ENCODE measurements around the gene LRP8. TPM values are rescaled to one million over a fixed set of nuclear protein-coding genes. Genes with fewer than 3 reads are reported as not detected.

Gene LRP8
- total and polyA plus RNA-seq, 2 experiments from 2014 or later, result 27.8 to 71.1 TPM

DNA sequence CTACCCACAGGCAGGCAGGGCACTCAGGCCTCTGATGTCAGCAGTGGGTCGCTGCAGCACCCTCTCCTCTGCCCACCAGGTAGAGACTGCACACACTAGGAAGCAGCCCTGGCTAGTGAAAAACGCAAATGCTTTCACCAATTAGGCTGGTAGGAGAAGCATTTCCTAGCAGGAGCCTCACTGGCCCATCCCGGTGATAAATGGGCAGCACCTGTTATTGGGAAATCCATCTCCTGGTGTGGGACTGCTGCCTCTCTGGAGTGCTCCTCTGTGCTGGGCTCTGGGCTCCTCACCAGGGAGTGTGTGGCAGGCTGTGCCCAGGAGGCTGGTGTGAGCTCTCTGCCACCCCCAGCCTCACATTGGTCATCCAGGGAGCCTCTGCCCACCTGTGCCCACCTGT, 28.6 kb downstream of the LRP8 start (continued):
- TF ChIP-seq, protein P1, sequence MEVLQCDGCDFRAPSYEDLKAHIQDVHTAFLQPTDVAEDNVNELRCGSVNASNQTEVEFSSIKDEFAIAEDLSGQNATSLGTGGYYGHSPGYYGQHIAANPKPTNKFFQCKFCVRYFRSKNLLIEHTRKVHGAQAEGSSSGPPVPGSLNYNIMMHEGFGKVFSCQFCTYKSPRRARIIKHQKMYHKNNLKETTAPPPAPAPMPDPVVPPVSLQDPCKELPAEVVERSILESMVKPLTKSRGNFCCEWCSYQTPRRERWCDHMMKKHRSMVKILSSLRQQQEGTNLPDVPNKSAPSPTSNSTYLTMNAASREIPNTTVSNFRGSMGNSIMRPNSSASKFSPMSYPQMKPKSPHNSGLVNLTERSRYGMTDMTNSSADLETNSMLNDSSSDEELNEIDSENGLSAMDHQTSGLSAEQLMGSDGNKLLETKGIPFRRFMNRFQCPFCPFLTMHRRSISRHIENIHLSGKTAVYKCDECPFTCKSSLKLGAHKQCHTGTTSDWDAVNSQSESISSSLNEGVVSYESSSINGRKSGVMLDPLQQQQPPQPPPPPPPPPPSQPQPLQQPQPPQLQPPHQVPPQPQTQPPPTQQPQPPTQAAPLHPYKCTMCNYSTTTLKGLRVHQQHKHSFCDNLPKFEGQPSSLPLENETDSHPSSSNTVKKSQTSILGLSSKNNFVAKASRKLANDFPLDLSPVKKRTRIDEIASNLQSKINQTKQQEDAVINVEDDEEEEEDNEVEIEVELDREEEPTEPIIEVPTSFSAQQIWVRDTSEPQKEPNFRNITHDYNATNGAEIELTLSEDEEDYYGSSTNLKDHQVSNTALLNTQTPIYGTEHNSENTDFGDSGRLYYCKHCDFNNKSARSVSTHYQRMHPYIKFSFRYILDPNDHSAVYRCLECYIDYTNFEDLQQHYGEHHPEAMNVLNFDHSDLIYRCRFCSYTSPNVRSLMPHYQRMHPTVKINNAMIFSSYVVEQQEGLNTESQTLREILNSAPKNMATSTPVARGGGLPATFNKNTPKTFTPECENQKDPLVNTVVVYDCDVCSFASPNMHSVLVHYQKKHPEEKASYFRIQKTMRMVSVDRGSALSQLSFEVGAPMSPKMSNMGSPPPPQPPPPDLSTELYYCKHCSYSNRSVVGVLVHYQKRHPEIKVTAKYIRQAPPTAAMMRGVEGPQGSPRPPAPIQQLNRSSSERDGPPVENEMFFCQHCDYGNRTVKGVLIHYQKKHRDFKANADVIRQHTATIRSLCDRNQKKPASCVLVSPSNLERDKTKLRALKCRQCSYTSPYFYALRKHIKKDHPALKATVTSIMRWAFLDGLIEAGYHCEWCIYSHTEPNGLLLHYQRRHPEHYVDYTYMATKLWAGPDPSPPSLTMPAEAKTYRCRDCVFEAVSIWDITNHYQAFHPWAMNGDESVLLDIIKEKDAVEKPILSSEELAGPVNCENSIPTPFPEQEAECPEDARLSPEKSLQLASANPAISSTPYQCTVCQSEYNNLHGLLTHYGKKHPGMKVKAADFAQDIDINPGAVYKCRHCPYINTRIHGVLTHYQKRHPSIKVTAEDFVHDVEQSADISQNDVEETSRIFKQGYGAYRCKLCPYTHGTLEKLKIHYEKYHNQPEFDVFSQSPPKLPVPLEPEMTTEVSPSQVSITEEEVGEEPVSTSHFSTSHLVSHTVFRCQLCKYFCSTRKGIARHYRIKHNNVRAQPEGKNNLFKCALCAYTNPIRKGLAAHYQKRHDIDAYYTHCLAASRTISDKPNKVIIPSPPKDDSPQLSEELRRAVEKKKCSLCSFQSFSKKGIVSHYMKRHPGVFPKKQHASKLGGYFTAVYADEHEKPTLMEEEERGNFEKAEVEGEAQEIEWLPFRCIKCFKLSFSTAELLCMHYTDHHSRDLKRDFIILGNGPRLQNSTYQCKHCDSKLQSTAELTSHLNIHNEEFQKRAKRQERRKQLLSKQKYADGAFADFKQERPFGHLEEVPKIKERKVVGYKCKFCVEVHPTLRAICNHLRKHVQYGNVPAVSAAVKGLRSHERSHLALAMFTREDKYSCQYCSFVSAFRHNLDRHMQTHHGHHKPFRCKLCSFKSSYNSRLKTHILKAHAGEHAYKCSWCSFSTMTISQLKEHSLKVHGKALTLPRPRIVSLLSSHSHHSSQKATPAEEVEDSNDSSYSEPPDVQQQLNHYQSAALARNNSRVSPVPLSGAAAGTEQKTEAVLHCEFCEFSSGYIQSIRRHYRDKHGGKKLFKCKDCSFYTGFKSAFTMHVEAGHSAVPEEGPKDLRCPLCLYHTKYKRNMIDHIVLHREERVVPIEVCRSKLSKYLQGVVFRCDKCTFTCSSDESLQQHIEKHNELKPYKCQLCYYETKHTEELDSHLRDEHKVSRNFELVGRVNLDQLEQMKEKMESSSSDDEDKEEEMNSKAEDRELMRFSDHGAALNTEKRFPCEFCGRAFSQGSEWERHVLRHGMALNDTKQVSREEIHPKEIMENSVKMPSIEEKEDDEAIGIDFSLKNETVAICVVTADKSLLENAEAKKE (CRISPR knock-in tag; IDR thresholded peaks at IDR 0.05), result no peak
- TF ChIP-seq NANOG (IDR thresholded peaks at IDR 0.05; ENCODE audit: borderline replicate concordance) (no peak), ZNF331 (CRISPR knock-in tag; IDR thresholded peaks at IDR 0.05; ENCODE audit: low read depth) (no peak), CREB1 (CRISPR knock-in tag; IDR thresholded peaks at IDR 0.05; ENCODE audit: low read depth) (no peak)
- TF ChIP-seq, protein P2, sequence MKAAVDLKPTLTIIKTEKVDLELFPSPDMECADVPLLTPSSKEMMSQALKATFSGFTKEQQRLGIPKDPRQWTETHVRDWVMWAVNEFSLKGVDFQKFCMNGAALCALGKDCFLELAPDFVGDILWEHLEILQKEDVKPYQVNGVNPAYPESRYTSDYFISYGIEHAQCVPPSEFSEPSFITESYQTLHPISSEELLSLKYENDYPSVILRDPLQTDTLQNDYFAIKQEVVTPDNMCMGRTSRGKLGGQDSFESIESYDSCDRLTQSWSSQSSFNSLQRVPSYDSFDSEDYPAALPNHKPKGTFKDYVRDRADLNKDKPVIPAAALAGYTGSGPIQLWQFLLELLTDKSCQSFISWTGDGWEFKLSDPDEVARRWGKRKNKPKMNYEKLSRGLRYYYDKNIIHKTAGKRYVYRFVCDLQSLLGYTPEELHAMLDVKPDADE (IDR thresholded peaks at IDR 0.05), result no peak

DNA sequence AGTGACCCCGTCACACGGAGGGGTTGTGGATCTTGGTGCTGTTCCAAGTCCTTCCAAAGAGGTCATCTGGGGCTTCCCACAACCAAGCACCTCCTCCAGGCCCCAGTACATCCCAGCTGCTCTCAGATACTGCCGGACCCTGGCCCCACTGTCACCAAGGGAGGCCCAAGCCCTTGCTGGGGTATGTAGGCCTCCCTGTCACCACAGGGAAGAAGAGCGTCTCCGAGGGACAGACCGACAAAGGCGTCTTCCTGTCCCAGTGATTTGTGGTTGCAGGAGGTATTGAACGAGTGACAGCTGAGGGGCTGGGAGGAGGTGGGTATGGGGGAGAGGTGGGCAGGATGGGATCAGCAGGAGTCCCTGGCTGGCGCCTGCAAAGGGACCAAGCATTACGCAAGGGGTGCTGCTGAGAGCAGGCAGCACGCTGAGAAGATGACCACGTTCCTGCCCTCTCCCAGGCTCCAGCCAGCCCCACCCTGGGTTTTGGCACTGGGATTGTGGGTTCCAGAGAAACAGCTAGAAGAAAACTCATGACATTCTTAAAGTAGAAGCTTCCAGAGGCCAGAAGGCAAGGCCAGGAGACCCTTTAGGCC, 29.7 kb downstream of the LRP8 start:
- Mint-ChIP-seq H3K4me1 (peaks cover 56% of the 10 kb centered on the region), H3K27me3 (ENCODE audit: insufficient read depth, low read depth, poor library complexity) (peaks cover 36% of the 10 kb centered on the region), H3K9me3 (no peaks in the 10 kb centered on the region), H3K36me3 (ENCODE audit: low read depth) (peaks cover 33% of the 10 kb centered on the region), H3K27ac (no peak overlapping the region), H3K4me3 (no peak overlapping the region)
- no peak overlapping the region for H2AFZ ChIP-seq
- H3K9me2 ChIP-seq (ENCODE audit: insufficient read depth), result no peaks in the 10 kb centered on the region
- no peaks in the 10 kb centered on the region for H3F3A ChIP-seq (replicated peaks; ENCODE audit: low read depth)
- no peak overlapping the region for H3K4me2 ChIP-seq
- peaks cover 43% of the 10 kb centered on the region for H4K20me1 ChIP-seq (replicated peaks; ENCODE audit: insufficient read depth)
- ATAC-seq (no peak), DNase-seq (ENCODE audit: low spot score) (no peak)
- H3K27me3 ChIP-seq (ENCODE audit: insufficient read depth), result no peaks in the 10 kb centered on the region
- H3K27ac ChIP-seq (ENCODE audit: low read depth), result no peak overlapping the region
- H3K4me1 ChIP-seq (ENCODE audit: insufficient read depth), result no peaks in the 10 kb centered on the region; the same call in 1 of the 2 replicates
- peaks cover 69% of the 10 kb centered on the region for H3K79me2 ChIP-seq (replicated peaks; ENCODE audit: insufficient read depth)
- H3K4me3 ChIP-seq, result no peak overlapping the region
- H3K36me3 ChIP-seq (ENCODE audit: insufficient read depth), result no peaks in the 10 kb centered on the region
- TF ChIP-seq, protein P2 (IDR thresholded peaks at IDR 0.05), result no peak
- TF ChIP-seq EZH2phosphoT487 (IDR thresholded peaks at IDR 0.05; ENCODE audit: unreplicated experiment) (no peak), JUNB (IDR thresholded peaks at IDR 0.05; ENCODE audit: unreplicated experiment) (no peak), POLR2AphosphoS5 (IDR thresholded peaks at IDR 0.05; ENCODE audit: low read depth) (no peak), ZNF331 (CRISPR knock-in tag; IDR thresholded peaks at IDR 0.05; ENCODE audit: low read depth) (no peak), STAT1 (IDR thresholded peaks at IDR 0.05; ENCODE audit: unreplicated experiment) (no peak), NANOG (IDR thresholded peaks at IDR 0.05; ENCODE audit: borderline replicate concordance) (no peak)
- TF ChIP-seq, protein P3, sequence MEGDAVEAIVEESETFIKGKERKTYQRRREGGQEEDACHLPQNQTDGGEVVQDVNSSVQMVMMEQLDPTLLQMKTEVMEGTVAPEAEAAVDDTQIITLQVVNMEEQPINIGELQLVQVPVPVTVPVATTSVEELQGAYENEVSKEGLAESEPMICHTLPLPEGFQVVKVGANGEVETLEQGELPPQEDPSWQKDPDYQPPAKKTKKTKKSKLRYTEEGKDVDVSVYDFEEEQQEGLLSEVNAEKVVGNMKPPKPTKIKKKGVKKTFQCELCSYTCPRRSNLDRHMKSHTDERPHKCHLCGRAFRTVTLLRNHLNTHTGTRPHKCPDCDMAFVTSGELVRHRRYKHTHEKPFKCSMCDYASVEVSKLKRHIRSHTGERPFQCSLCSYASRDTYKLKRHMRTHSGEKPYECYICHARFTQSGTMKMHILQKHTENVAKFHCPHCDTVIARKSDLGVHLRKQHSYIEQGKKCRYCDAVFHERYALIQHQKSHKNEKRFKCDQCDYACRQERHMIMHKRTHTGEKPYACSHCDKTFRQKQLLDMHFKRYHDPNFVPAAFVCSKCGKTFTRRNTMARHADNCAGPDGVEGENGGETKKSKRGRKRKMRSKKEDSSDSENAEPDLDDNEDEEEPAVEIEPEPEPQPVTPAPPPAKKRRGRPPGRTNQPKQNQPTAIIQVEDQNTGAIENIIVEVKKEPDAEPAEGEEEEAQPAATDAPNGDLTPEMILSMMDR (conservative IDR thresholded peaks at IDR 0.05; ENCODE audit: low read depth in 2 of 2), result no peak
- TF ChIP-seq, protein P4, sequence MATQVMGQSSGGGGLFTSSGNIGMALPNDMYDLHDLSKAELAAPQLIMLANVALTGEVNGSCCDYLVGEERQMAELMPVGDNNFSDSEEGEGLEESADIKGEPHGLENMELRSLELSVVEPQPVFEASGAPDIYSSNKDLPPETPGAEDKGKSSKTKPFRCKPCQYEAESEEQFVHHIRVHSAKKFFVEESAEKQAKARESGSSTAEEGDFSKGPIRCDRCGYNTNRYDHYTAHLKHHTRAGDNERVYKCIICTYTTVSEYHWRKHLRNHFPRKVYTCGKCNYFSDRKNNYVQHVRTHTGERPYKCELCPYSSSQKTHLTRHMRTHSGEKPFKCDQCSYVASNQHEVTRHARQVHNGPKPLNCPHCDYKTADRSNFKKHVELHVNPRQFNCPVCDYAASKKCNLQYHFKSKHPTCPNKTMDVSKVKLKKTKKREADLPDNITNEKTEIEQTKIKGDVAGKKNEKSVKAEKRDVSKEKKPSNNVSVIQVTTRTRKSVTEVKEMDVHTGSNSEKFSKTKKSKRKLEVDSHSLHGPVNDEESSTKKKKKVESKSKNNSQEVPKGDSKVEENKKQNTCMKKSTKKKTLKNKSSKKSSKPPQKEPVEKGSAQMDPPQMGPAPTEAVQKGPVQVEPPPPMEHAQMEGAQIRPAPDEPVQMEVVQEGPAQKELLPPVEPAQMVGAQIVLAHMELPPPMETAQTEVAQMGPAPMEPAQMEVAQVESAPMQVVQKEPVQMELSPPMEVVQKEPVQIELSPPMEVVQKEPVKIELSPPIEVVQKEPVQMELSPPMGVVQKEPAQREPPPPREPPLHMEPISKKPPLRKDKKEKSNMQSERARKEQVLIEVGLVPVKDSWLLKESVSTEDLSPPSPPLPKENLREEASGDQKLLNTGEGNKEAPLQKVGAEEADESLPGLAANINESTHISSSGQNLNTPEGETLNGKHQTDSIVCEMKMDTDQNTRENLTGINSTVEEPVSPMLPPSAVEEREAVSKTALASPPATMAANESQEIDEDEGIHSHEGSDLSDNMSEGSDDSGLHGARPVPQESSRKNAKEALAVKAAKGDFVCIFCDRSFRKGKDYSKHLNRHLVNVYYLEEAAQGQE (IDR thresholded peaks at IDR 0.05; ENCODE audit: unreplicated experiment), result no peak
